HepG2 (cell line): ENCODE results near the gene TLL2. TPM values are rescaled to one million over a fixed set of nuclear protein-coding genes. Genes with fewer than 3 reads are reported as not detected.

Experiments
- ATAC-seq: fragments of 200-7000 bp; cut with Tn5 transposase; 3 replicates; pipeline ENCODE4 v1.9.1; 2020; ENCODE audit warnings: mild to moderate bottlenecking, moderate library complexity
- BruUV-seq: library from RNA; stranded (reverse); fragments of 400-500 nt; replicated peaks from 2 replicates; lab custom pipeline; 2021; lab: Mats Ljungman, UMichigan
- CTCF ChIA-PET: fragments of 300-600 bp; formaldehyde crosslinking; extraction: SDS; loops from one replicate; lab custom pipeline; 2021; ENCODE audit warnings: low total read pairs, inconsistent platforms, low intra/inter-chr PET ratio; lab: Yijun Ruan, JAX
- POLR2A ChIA-PET: fragments of 350-600 bp; sonication (Branson Sonifier 250); formaldehyde crosslinking; loops from one replicate; lab custom pipeline; 2020; ENCODE audit warnings: antibody characterized with exemption, inconsistent platforms; lab: Yijun Ruan, JAX
- DNase-seq: peaks from one replicate; pipeline ENCODE4 v3.0.0-alpha.2; 2015; ENCODE audit warnings: low spot score
- FAIRE-seq: peaks from 3 replicates; lab custom pipeline; 2011; peaks lifted over from hg19 to GRCh38; lab: Jason Lieb, UNC
- H2AFZ ChIP-seq: one replicate; pipeline ENCODE4 v1.6.1; 2011; ENCODE audit warnings: low read length, inconsistent platforms
- H3K27ac ChIP-seq: fragments of 300-600 bp; 3 replicates; pipeline ENCODE4 v1.8.0; 2011; ENCODE audit warnings: mixed run types, mild to moderate bottlenecking, mixed read lengths, low read length, inconsistent platforms; ENCODE audit not compliant: insufficient read depth; ENCODE audit errors: extremely low read length
- H3K27me3 ChIP-seq, 2 experiments: fragments of 200-600 bp in 1 of 2; 2 replicates in 1 of 2; 3 replicates in 1 of 2; pipeline versions ENCODE4 v1.6.0 to v1.8.0; 2011; ENCODE audit warnings: low read length in 2 of 2, mild to moderate bottlenecking in 2 of 2, moderate library complexity in 2 of 2, inconsistent platforms in 1 of 2; ENCODE audit not compliant: insufficient read depth in 2 of 2, control insufficient read depth in 1 of 2
- H3K36me3 ChIP-seq, 2 experiments: fragments of 200-600 bp in 1 of 2; replicated peaks in 1 of 2; 2 replicates in 1 of 2; 3 replicates in 1 of 2; pipeline versions ENCODE4 v1.5.1 to v1.8.0; 2011; ENCODE audit warnings: low read length in 2 of 2, inconsistent platforms in 1 of 2; ENCODE audit not compliant: insufficient read depth in 2 of 2, control insufficient read depth in 1 of 2
- H3K4me1 ChIP-seq: 2 replicates; pipeline ENCODE4 v1.5.1; 2012; ENCODE audit warnings: low read length, inconsistent platforms; ENCODE audit not compliant: insufficient read depth
- H3K4me2 ChIP-seq: 2 replicates; pipeline ENCODE4 v1.6.0; 2011; ENCODE audit warnings: low read depth, low read length, inconsistent platforms
- H3K4me3 ChIP-seq, 3 experiments: fragments of 200-600 bp in 1 of 3; sonication (generic), shearing (Covaris generic) in 1 of 3; replicated peaks in 1 of 3; 2 replicates each; pipeline ENCODE4 v1.5.1; 2011 to 2016; ENCODE audit warnings: low read length in 3 of 3, inconsistent platforms in 2 of 3, low read depth in 2 of 3, mild to moderate bottlenecking in 2 of 3, control low read depth in 1 of 3, mixed read lengths in 1 of 3; ENCODE audit not compliant: insufficient read depth in 1 of 3
- H3K79me2 ChIP-seq: one replicate; pipeline ENCODE4 v1.6.1; 2011; ENCODE audit warnings: low read length, inconsistent platforms; ENCODE audit not compliant: insufficient read depth
- H3K9ac ChIP-seq: 2 replicates; pipeline ENCODE4 v1.6.0; 2011; ENCODE audit warnings: mild to moderate bottlenecking, low read depth, low read length, inconsistent platforms; ENCODE audit not compliant: insufficient read depth
- H3K9me3 ChIP-seq: 2 replicates; pipeline ENCODE4 v1.5.1; 2012; ENCODE audit warnings: mild to moderate bottlenecking, low read length
- H4K20me1 ChIP-seq: 2 replicates; pipeline ENCODE4 v1.6.0; 2011; ENCODE audit warnings: inconsistent platforms, mild to moderate bottlenecking, low read length, moderate library complexity; ENCODE audit not compliant: insufficient read depth
- HNF4A ChIP-seq: sonication (generic); formaldehyde crosslinking; IDR thresholded peaks from 2 replicates; pipeline ENCODE4 v1.4.0; 2020; ENCODE audit warnings: missing genetic modification reagents
- NR3C1 ChIP-seq: sonication (generic); formaldehyde crosslinking; IDR thresholded peaks from 2 replicates; pipeline ENCODE4 v1.4.0; 2020; ENCODE audit warnings: missing genetic modification reagents
- POLR2A ChIP-seq, 2 experiments: IDR thresholded peaks; 2 replicates each; pipeline ENCODE4 v1.6.1; 2011; ENCODE audit warnings: low read depth in 2 of 2, low read length in 2 of 2, mild to moderate bottlenecking in 1 of 2, moderate library complexity in 1 of 2; ENCODE audit not compliant: insufficient read depth in 1 of 2
- SNAI1 ChIP-seq: sonication (generic); formaldehyde crosslinking; IDR thresholded peaks from 2 replicates; pipeline ENCODE4 v1.5.0; 2020; ENCODE audit warnings: mild to moderate bottlenecking, missing genetic modification reagents, borderline replicate concordance
- ZNF589 ChIP-seq: sonication (generic); formaldehyde crosslinking; conservative IDR thresholded peaks from 2 replicates; pipeline ENCODE4 v1.8.0; 2022; ENCODE audit warnings: mild to moderate bottlenecking, moderate library complexity, missing genetic modification reagents
- ZNF713 ChIP-seq: sonication (generic); formaldehyde crosslinking; IDR thresholded peaks from 2 replicates; pipeline ENCODE4 v1.4.0; 2020; ENCODE audit warnings: mild to moderate bottlenecking, missing genetic modification reagents
- WGBS: methylation state at CpG from one replicate; pipeline ENCODE4 v1.1.6; 2017; ENCODE audit warnings: low lambda C conversion rate; 5-methylcytosine and 5-hydroxymethylcytosine counted together
- in situ Hi-C: cut with HindIII; loops from 2 replicates; pipeline ENCODE4 v1.10.0; 2017; ENCODE audit warnings: low pct_unique_long_range_greater_than_20kb; ENCODE audit not compliant: extremely low pct_ligation_motif_present
- intact Hi-C: fragments of 100-400 bp; cut with micrococcal nuclease; formaldehyde crosslinking; loops from one replicate; pipeline ENCODE4 v1.10.0; 2022; ENCODE audit not compliant: unreplicated experiment
- polyA plus RNA-seq, 8 experiments: library from polyadenylated mRNA; depleted of rRNA in 3 of 8; stranded (reverse) in 7 of 8; unstranded in 1 of 8; fragments of >200 nt; fragmentation: Illumina TruSeq in 4 of 8; extraction: Trizol in 4 of 8; gene quantifications; 2 replicates each; pipeline versions ENCODE4 v1.2.1 to v1.2.3, GENCODE V29; 2011 to 2016; ENCODE audit warnings: low read depth in 4 of 8, missing spikeins in 1 of 8, mixed read lengths in 1 of 8; ENCODE audit not compliant: insufficient read depth in 1 of 8
- total RNA-seq, 5 experiments: library from RNA; depleted of rRNA; stranded (reverse); fragments of >200 nt; fragmentation: Illumina TruSeq; extraction: Trizol; gene quantifications; 2 replicates each; pipeline ENCODE4 v1.2.3, GENCODE V29; 2016; ENCODE audit warnings: low read depth in 1 of 5
- TF ChIP-seq, protein P1 (sequence below): sonication (generic); formaldehyde crosslinking; IDR thresholded peaks from 2 replicates; pipeline ENCODE4 v1.5.1; 2020; ENCODE audit warnings: mild to moderate bottlenecking, missing genetic modification reagents, borderline replicate concordance

Gene TLL2
- total and polyA plus RNA-seq, 2 of the 13 experiments (the other 11 are each of a cell fraction or from before 2014, with no cell fraction given) = 0.09 TPM; not detected in 1

DNA sequence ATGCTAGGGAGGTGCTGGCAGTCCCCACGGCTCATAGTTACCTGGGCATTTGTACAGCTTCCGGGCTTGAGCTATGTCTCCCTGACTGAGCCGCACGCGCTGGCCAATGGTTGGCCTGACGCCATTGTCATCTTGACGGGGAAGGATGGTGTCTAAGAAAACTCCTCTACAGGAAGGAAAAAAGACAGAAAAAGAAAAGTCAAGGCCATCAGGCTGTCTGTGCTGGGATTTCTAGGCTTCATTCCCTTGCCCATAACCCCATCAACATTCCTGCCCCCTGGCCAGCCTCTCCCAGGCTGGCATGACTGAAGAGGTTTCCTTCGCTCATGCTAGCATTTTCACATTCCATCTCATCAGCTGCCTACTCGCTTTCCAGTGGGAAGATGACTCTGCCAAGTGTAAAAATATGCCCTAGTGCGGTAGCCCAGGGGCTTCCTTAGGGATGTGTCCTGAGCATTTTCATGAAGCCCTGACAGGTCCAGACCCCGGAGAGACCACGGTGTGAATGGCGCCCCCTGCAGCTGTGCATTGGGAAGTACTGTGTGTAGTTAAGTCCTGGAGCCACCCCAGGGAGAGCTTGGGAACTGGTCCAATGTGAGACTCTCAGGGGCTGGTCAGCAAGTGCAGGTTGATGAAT is 100.5 kb downstream of the TLL2 start:
- Histone ChIP-seq H3K36me3 (no peaks in the 10 kb centered on the region), H3K9me3 (no peaks in the 10 kb centered on the region), H4K20me1 (no peaks in the 10 kb centered on the region), H3K27ac (no peak overlapping the region), H3K79me2 (no peaks in the 10 kb centered on the region), H3K27me3 (peaks cover 0 to 30% of the 10 kb centered on the region in 2 experiments; a peak in 1 of 5 replicates), H2AFZ (no peak overlapping the region), H3K4me3 (no peak overlapping the region), H3K9ac (no peak overlapping the region), H3K4me1 (peaks cover 24% of the 10 kb centered on the region), H3K4me2 (no peak overlapping the region)
- in situ Hi-C loops (no loop called here), intact Hi-C loops (no loop called here)
- ATAC-seq (no peak), DNase-seq (no peak), FAIRE-seq (no peak)
- WGBS = 50% methylated on average over 13 of the region's 13 CpGs
- TF ChIP-seq NR3C1 (CRISPR knock-in tag) = no peak
- no peak for TF ChIP-seq ZNF589
- TF ChIP-seq SNAI1 (CRISPR knock-in tag) = no peak
- no peak for TF ChIP-seq POLR2A (IDR thresholded peaks at IDR 0.05; ENCODE audit: insufficient read depth in 1 of 2, low read depth in 2 of 2, low read length in 2 of 2)
- TF ChIP-seq HNF4A (CRISPR knock-in tag) = no peak
- TF ChIP-seq, protein P1, sequence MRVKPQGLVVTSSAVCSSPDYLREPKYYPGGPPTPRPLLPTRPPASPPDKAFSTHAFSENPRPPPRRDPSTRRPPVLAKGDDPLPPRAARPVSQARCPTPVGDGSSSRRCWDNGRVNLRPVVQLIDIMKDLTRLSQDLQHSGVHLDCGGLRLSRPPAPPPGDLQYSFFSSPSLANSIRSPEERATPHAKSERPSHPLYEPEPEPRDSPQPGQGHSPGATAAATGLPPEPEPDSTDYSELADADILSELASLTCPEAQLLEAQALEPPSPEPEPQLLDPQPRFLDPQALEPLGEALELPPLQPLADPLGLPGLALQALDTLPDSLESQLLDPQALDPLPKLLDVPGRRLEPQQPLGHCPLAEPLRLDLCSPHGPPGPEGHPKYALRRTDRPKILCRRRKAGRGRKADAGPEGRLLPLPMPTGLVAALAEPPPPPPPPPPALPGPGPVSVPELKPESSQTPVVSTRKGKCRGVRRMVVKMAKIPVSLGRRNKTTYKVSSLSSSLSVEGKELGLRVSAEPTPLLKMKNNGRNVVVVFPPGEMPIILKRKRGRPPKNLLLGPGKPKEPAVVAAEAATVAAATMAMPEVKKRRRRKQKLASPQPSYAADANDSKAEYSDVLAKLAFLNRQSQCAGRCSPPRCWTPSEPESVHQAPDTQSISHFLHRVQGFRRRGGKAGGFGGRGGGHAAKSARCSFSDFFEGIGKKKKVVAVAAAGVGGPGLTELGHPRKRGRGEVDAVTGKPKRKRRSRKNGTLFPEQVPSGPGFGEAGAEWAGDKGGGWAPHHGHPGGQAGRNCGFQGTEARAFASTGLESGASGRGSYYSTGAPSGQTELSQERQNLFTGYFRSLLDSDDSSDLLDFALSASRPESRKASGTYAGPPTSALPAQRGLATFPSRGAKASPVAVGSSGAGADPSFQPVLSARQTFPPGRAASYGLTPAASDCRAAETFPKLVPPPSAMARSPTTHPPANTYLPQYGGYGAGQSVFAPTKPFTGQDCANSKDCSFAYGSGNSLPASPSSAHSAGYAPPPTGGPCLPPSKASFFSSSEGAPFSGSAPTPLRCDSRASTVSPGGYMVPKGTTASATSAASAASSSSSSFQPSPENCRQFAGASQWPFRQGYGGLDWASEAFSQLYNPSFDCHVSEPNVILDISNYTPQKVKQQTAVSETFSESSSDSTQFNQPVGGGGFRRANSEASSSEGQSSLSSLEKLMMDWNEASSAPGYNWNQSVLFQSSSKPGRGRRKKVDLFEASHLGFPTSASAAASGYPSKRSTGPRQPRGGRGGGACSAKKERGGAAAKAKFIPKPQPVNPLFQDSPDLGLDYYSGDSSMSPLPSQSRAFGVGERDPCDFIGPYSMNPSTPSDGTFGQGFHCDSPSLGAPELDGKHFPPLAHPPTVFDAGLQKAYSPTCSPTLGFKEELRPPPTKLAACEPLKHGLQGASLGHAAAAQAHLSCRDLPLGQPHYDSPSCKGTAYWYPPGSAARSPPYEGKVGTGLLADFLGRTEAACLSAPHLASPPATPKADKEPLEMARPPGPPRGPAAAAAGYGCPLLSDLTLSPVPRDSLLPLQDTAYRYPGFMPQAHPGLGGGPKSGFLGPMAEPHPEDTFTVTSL (CRISPR knock-in tag) = no peak
- TF ChIP-seq ZNF713 = no peak
- ChIA-PET CTCF (no interaction called here), POLR2A (no interaction called here)
- no TSS peak for BruUV-seq
